GM12873 (cell line): ENCODE results near the gene PTPRK.

Experiments used
- TF ChIP-seq, protein P1 (sequence below): IDR thresholded peaks from 2 replicates; pipeline ENCODE4 v1.5.1; 2012; ENCODE audit warnings: low read depth, mild to moderate bottlenecking, moderate library complexity, low read length, control low read depth; ENCODE audit not compliant: insufficient read depth; ENCODE audit errors: missing control alignments

The PTPRK gene

DNA sequence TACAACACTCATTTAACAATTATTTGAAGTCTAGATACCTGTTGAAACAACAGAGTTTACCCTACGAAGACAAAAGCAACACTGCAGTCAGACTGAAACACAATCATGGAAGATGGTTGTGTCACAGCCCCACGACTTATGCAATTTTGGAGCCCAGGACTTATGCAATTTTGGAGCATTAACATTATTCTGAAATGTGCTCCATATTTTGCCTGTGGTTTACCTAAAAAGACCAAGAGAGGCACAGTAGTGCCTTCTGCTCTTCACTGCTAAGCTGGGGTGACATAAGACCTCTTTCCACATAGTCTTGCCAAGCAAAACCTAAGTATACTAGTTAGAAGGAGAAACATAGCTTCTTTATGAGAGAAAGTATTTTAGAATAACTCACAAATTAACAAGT is 216.5 kb downstream of the PTPRK start:
- TF ChIP-seq, protein P1, sequence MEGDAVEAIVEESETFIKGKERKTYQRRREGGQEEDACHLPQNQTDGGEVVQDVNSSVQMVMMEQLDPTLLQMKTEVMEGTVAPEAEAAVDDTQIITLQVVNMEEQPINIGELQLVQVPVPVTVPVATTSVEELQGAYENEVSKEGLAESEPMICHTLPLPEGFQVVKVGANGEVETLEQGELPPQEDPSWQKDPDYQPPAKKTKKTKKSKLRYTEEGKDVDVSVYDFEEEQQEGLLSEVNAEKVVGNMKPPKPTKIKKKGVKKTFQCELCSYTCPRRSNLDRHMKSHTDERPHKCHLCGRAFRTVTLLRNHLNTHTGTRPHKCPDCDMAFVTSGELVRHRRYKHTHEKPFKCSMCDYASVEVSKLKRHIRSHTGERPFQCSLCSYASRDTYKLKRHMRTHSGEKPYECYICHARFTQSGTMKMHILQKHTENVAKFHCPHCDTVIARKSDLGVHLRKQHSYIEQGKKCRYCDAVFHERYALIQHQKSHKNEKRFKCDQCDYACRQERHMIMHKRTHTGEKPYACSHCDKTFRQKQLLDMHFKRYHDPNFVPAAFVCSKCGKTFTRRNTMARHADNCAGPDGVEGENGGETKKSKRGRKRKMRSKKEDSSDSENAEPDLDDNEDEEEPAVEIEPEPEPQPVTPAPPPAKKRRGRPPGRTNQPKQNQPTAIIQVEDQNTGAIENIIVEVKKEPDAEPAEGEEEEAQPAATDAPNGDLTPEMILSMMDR: no peak

DNA sequence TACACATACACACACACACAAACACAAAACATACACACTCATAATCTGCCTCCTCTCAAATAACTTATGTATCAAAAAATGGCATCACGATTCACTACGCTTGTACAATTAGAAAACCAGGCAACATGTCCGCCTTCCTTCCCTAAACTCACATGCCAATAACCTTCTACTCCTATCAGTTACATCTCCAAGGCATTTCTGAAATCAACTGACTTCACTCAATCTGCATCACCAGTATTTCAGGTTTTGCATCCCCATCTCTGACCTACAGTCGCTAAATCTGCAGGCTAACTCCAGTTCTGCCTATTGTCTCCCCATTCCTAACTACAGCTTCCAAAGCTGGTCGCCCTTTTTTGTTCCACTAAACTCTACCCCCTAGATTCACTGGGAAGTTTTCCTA is 217.5 kb downstream of the PTPRK start:
- TF ChIP-seq, protein P1: no peak

DNA sequence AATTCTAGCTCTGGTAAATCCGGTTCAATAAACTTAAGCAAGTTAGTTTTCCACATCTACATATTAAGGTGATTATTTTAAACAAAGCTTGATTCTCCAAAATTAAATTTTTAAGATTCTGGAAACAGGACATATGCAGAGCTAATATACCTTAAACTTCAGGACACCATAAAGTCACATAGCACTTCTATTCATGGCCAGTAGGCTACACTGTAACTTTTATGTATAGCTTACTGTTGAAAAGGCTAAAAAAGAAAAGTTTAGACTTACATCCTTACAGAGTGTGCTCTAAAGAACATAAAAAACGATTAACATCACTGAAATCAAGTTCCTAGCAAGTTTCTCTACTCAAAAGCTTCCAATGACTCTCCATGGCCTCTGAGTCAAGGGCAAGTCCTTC is 224.7 kb downstream of the PTPRK start:
- TF ChIP-seq, protein P1: no peak

DNA sequence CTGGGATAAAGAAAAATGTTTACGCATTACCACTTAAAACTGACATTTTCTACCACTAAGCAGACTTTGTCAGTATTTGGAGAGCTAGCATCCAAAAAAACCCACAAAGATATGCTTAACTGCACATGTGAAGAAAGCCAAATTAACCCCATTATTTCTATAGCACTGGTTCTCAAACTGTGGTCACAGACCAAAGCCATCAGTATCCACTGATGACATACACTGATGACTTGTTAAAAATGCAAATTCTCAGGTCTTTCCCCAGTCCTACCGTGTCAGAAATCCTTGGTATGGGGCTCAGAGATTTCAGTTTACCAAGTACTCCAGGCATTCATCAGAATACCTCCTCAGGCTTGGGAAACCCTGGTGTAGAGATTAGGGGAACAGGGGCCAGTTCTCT is 230.2 kb downstream of the PTPRK start:
- TF ChIP-seq, protein P1: no peak

DNA sequence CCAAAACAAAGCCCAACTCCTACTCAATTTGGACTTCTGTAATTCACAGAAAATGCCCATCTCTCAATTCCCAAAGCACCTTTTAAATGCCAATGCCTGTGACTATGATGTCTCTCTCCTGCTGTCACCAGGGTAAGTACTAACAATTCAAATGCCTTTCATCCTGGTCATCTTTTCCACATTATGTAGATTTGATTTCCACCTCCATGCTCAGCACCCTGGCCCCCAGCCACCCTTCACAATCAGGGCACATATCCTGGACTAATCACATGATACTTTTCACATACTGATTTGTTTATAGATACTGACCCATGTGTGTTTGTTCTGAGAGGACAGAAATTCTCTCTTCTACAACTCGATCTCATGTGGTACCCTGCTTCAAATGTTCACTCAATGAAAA is 236.3 kb downstream of the PTPRK start:
- TF ChIP-seq, protein P1: no peak

DNA sequence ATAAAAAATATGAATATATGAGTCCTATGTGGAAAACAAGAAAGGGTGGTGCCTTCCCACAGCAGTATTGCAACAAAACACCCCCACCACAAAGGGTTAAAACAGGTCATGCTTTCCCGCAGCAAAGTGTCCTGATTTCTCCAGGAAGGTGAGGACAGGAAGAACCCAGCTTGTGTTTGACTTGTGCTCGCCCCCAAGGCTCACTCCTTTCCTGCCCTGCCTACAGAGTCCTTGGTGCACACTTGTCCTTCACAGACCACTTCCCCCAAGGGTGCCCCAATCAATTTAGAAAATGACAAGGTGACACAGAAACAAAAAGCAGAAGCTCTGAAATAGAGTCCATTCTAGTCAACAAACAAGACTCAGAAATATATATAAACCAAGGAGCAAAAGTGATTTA is 237.4 kb downstream of the PTPRK start:
- TF ChIP-seq, protein P1: no peak

DNA sequence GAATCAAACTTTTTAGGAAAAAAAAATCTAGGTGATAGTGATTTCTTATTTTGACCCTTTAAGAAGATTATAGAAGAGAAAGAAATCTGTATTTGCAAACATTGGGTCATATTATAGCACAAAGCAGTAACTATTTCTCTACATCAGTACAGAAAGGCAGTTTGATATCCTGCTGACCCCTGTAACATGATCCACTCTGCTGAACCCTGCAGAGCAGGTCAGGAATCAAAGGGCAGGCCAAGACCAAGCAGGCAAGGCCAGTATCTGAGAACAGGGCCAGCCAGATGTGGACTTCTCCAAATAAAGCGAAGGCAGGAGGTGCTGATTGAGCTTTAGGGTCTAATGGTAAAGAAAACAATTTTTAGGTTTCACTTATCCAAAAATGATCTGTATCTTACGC is 239.4 kb downstream of the PTPRK start:
- TF ChIP-seq, protein P1: no peak
